GM18505 (cell line): ENCODE measurements around the gene ARL14EP.

ENCODE experiments used
- ATAC-seq: cut with Tn5 transposase; IDR thresholded peaks from one replicate; pipeline ENCODE4 v1.9.1; 2021; ENCODE audit not compliant: unreplicated experiment
- POLR2A ChIP-seq: IDR thresholded peaks from 4 replicates; pipeline ENCODE4 v1.6.1; 2011; ENCODE audit warnings: borderline replicate concordance; ENCODE audit not compliant: insufficient read depth, insufficient read length; ENCODE audit errors: extremely low read depth

Gene ARL14EP

GRCh38 chr11:30380846-30381245 lies 57.9 kb downstream of the ARL14EP start:
- TF ChIP-seq POLR2A, result no peak
- no peak for ATAC-seq

GRCh38 chr11:30381879-30382278 lies 59.0 kb downstream of the ARL14EP start:
- no peak for ATAC-seq
- TF ChIP-seq POLR2A, result no peak
